Osteocyte (in vitro differentiated cells): Measurements from ENCODE around the gene ACOX1. TPM values are rescaled to one million over a fixed set of nuclear protein-coding genes. Genes with fewer than 3 reads are reported as not detected.

Source experiments
- DNase-seq: peaks from one replicate; pipeline ENCODE4 v3.0.0; 2021; ENCODE audit warnings: mixed read lengths; ENCODE audit not compliant: unreplicated experiment; ENCODE audit errors: extremely low spot score
- H3K27ac Mint-ChIP-seq: one replicate; pipeline ENCODE4 v1.8.0; 2021; ENCODE audit warnings: mild to moderate bottlenecking, mixed read lengths; ENCODE audit not compliant: unreplicated experiment
- H3K27me3 Mint-ChIP-seq: one replicate; pipeline ENCODE4 v1.8.0; 2021; ENCODE audit warnings: mixed read lengths; ENCODE audit not compliant: unreplicated experiment
- H3K36me3 Mint-ChIP-seq: one replicate; pipeline ENCODE4 v1.8.0; 2021; ENCODE audit warnings: mixed read lengths; ENCODE audit not compliant: unreplicated experiment
- H3K4me1 Mint-ChIP-seq: one replicate; pipeline ENCODE4 v1.8.0; 2021; ENCODE audit warnings: mixed read lengths; ENCODE audit not compliant: unreplicated experiment
- H3K4me3 Mint-ChIP-seq: one replicate; pipeline ENCODE4 v1.8.0; 2021; ENCODE audit warnings: mild to moderate bottlenecking, moderate library complexity, mixed read lengths; ENCODE audit not compliant: unreplicated experiment
- H3K9me3 Mint-ChIP-seq: one replicate; pipeline ENCODE4 v1.8.0; 2021; ENCODE audit warnings: mixed read lengths; ENCODE audit not compliant: unreplicated experiment
- CTCF ChIP-seq: fragments of 200-600 bp; sonication (generic); IDR thresholded peaks from 2 replicates; pipeline ENCODE4 v1.5.0; 2021; ENCODE audit warnings: antibody characterized with exemption, mild to moderate bottlenecking, moderate library complexity
- total RNA-seq: library from RNA; stranded (reverse); gene quantifications from 2 replicates; pipeline ENCODE4 v1.2.1, GENCODE V29; 2021

Gene ACOX1
- total RNA-seq, 1 donor from 2014 or later, result 48.0 TPM

- H3K27ac Mint-ChIP-seq, result peak overlapping the region; percentile 83
- H3K9me3 Mint-ChIP-seq, result no peaks in the 10 kb centered on the region
- peaks cover 10% of the 10 kb centered on the region for H3K36me3 Mint-ChIP-seq
- peaks cover 14% of the 10 kb centered on the region for H3K4me1 Mint-ChIP-seq
- DNase-seq, result no peak
- H3K4me3 Mint-ChIP-seq, result peak overlapping the region; percentile 90
- no peaks in the 10 kb centered on the region for H3K27me3 Mint-ChIP-seq
- TF ChIP-seq CTCF, result no peak
These were observed 37.5 kb downstream of the ACOX1 start for GRCh38 chr17:75941442-75941819.

DNA sequence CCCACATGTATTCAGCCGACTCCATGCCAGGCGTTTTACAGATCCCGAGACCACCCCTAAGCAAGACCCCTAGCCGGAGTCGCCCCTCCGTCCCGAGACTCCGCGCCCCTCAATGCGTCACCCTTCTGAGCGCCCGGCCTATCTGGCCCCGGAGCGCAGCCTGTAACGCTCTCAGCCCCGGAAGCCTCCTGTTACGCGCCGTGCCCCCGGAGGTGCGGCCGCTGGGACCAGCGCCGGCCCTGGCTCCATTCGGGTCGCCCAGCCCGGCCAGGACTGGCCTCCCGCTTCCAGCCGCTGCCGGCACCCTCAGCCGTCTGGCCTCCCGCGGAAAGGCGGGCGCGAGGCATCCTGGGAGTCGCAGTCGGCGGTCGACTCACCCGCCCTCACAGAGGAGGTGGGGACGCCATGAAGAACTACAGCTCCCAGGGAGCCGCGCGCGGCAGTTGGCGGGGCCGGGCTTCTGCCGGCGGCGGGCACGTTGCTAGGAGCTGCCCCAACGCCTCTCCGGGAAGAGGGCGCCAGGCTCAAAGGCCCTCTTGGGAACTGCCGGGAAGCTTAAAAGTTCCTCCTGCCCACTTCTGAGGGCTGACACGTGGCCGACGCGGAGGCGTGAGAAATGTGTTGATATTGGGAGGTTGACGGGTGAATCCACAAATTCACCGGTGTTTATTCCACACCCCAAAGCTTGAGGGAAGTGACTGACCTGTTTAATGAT lies 38.1 kb downstream of the ACOX1 start, which contains the start of gene FBF1:
TSS of gene FBF1 (minus strand) at position 316 of the 715 bp plus-strand sequence. CDS start 2,893 bp downstream, outside the sequence.
- peak; percentile 15 for TF ChIP-seq CTCF
- peak; percentile 98 for DNase-seq
- Mint-ChIP-seq H3K4me3 (peak within 1 kb of the TSS; percentile 90), H3K4me1 (peaks cover 14% of the 10 kb centered on the region), H3K36me3 (peaks cover 7% of the 10 kb centered on the region), H3K27me3 (no peaks in the 10 kb centered on the region), H3K27ac (peak within 1 kb of the TSS; percentile 83), H3K9me3 (no peaks in the 10 kb centered on the region)

- Mint-ChIP-seq H3K27me3 (no peaks in the 10 kb centered on the region), H3K36me3 (no peaks in the 10 kb centered on the region), H3K9me3 (no peaks in the 10 kb centered on the region), H3K4me3 (no peak overlapping the region), H3K4me1 (peaks cover 14% of the 10 kb centered on the region), H3K27ac (no peak overlapping the region)
- no peak for DNase-seq
- no peak for TF ChIP-seq CTCF
These were observed 41.3 kb downstream of the ACOX1 start for GRCh38 chr17:75937652-75938051.

- Mint-ChIP-seq H3K27ac (no peak overlapping the region), H3K4me1 (no peaks in the 10 kb centered on the region), H3K36me3 (no peaks in the 10 kb centered on the region), H3K4me3 (no peak overlapping the region), H3K27me3 (no peaks in the 10 kb centered on the region), H3K9me3 (no peaks in the 10 kb centered on the region)
- no peak for DNase-seq
- no peak for TF ChIP-seq CTCF
These were observed 45.2 kb downstream of the ACOX1 start for GRCh38 chr17:75933808-75934207.

DNA sequence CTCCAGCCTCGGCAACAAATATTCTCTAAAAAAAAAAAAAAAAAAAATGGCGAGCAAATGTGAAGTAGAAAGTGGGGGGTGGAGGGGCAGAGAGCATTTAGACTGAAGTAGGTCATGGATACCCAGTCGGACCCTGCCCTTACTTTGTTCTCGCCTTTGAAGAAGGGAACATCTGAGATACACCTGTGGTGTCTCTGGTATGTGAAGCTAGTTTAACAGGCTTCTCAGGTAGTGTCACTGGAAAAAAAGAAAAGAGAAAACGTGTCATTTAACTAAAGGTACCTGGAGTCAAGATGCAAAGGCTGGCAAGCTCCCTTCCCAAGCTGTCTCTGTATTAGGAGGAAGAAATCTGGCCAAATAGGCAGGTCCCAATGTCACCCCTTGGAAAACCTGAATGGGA lies 46.1 kb downstream of the ACOX1 start:
- no peak for TF ChIP-seq CTCF
- no peak overlapping the region for H3K27ac Mint-ChIP-seq
- H3K27me3 Mint-ChIP-seq, result no peaks in the 10 kb centered on the region
- H3K4me3 Mint-ChIP-seq, result no peak overlapping the region
- H3K36me3 Mint-ChIP-seq, result no peaks in the 10 kb centered on the region
- no peak for DNase-seq
- no peaks in the 10 kb centered on the region for H3K9me3 Mint-ChIP-seq
- H3K4me1 Mint-ChIP-seq, result no peaks in the 10 kb centered on the region
